Lower lobe of right lung (tissue), 2 donors: Measurements from ENCODE around the gene AKT3. TPM values are rescaled to one million over a fixed set of nuclear protein-coding genes. Genes with fewer than 3 reads are reported as not detected.

Experiments used
- ATAC-seq, 2 donors: fragments of 200-7000 bp; cut with Tn5 transposase; one replicate each; pipeline ENCODE4 v1.9.1; 2020 to 2022; ENCODE audit warnings: mild to moderate bottlenecking in 2 of 2, moderate library complexity in 2 of 2
- DNase-seq: peaks from one replicate; pipeline ENCODE4 v3.0.0-alpha.2; 2020
- H3K27ac ChIP-seq: fragments of 200-600 bp; one replicate; pipeline ENCODE4 v1.8.0; 2022
- H3K27me3 ChIP-seq: fragments of 200-600 bp; one replicate; pipeline ENCODE4 v1.8.0; 2022; ENCODE audit warnings: low read depth
- H3K36me3 ChIP-seq: fragments of 200-600 bp; one replicate; pipeline ENCODE4 v1.8.0; 2022; ENCODE audit warnings: mild to moderate bottlenecking
- H3K4me1 ChIP-seq: fragments of 200-600 bp; one replicate; pipeline ENCODE4 v1.8.0; 2022
- H3K4me3 ChIP-seq: fragments of 200-600 bp; one replicate; pipeline ENCODE4 v1.8.0; 2022; ENCODE audit warnings: mild to moderate bottlenecking
- H3K9me3 ChIP-seq: fragments of 200-600 bp; one replicate; pipeline ENCODE4 v1.8.0; 2022
- CTCF ChIP-seq: fragments of 200-600 bp; IDR thresholded peaks from one replicate; pipeline ENCODE4 v1.8.0; 2022; ENCODE audit warnings: antibody characterized with exemption, mild to moderate bottlenecking
- intact Hi-C: fragments of 100-400 bp; cut with DNase I; formaldehyde crosslinking; loops from one replicate; pipeline ENCODE4 v1.11.0; 2022
- total RNA-seq: library from RNA; stranded (reverse); fragmentation: NEBNext Ultra II Directional; extraction: Animal tissue kit (Norgen Biotek cat#: 25700); gene quantifications from one replicate; pipeline ENCODE4 v1.2.1, GENCODE V29; 2021
- donor health status: DM: no; HTN: yes; CAD: no; lungs with severe emphysema.

The AKT3 gene
- total RNA-seq, 1 donor from 2014 or later, result 52.5 TPM

DNA sequence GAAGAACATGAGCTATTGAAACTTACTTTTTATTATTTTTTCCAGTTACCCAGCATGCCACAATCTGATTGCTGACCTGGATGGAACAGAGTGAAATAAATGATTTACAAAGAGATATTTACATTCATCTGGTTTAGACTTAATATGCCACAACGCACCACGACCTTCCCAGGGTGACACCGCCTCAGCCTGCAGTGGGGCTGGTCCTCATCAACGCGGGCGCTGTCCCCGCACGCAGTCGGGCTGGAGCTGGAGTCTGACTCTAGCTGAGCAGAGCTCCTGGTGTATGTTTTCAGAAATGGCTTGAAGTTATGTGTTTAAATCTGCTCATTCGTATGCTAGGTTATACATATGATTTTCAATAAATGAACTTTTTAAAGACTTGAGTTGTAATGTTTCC, 350.3 kb downstream of the AKT3 start:
- Histone ChIP-seq H3K9me3 (no peaks in the 10 kb centered on the region), H3K4me1 (peaks cover 17% of the 10 kb centered on the region), H3K27me3 (no peaks in the 10 kb centered on the region), H3K4me3 (no peak overlapping the region), H3K27ac (no peak overlapping the region), H3K36me3 (peaks cover 35% of the 10 kb centered on the region)
- no peak for TF ChIP-seq CTCF
- intact Hi-C loops, result no loop called here
- ATAC-seq, result no peak
- no peak for DNase-seq

- H3K4me3 ChIP-seq, result no peak overlapping the region
- H3K27me3 ChIP-seq, result no peaks in the 10 kb centered on the region
- H3K9me3 ChIP-seq, result no peaks in the 10 kb centered on the region
- H3K27ac ChIP-seq, result no peak overlapping the region
- TF ChIP-seq CTCF, result no peak
- DNase-seq (no peak), ATAC-seq (no peak)
- peaks cover 17% of the 10 kb centered on the region for H3K4me1 ChIP-seq
- intact Hi-C loops, result no loop called here
- H3K36me3 ChIP-seq, result peaks cover 32% of the 10 kb centered on the region
Measured at GRCh38 chr1:243499248-243499647, 350.8 kb downstream of the AKT3 start.

DNA sequence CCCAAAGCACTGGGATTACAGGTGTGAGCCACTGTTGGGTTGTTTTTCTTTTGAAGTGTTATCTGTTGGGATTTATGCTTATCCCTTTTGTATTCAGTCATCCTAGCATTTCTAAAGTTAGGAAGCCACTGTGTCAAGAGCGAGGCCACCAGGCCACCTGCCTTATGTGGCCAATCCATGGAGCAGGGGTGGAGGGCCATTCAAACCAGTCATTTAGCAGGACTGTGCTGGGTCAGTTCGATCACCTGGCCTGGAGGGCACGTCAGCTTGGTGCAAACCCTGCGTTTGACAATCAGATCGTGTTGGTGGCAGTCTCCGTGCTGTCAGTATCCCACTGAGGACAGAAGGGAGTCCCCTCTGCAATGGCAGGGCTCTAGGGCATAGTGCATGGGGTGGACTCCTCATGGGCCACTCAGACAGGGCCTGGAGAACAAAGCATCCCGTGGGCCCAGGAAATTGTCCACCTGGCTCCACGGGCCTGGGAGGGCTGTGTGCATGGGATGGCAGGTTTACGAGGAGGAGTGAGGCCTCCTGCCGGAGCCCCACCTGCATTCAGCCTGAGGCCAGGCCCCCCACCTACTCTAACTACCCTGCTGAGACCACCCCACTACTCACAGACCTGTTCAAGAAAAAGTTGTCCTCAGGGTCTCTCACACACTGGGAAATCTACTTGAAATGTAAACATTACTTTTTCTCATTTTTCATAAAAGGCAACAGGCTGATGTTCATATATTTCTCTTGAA, 351.9 kb downstream of the AKT3 start:
- no peak for TF ChIP-seq CTCF
- Histone ChIP-seq H3K9me3 (no peaks in the 10 kb centered on the region), H3K4me3 (no peak overlapping the region), H3K27ac (no peak overlapping the region), H3K4me1 (peaks cover 25% of the 10 kb centered on the region), H3K36me3 (peaks cover 21% of the 10 kb centered on the region), H3K27me3 (no peaks in the 10 kb centered on the region)
- DNase-seq (no peak), ATAC-seq (no peak)
- intact Hi-C loops, result no loop called here

GRCh38 chr1:243496806-243497205, 353.2 kb downstream of the AKT3 start:
- no peak overlapping the region for H3K4me3 ChIP-seq
- H3K27ac ChIP-seq, result peak overlapping the region; percentile 77
- DNase-seq (no peak), ATAC-seq (no peak)
- H3K36me3 ChIP-seq, result peaks cover 11% of the 10 kb centered on the region
- no peaks in the 10 kb centered on the region for H3K27me3 ChIP-seq
- no peak for TF ChIP-seq CTCF
- intact Hi-C loops, result no loop called here
- no peaks in the 10 kb centered on the region for H3K9me3 ChIP-seq
- H3K4me1 ChIP-seq, result peaks cover 25% of the 10 kb centered on the region

DNA sequence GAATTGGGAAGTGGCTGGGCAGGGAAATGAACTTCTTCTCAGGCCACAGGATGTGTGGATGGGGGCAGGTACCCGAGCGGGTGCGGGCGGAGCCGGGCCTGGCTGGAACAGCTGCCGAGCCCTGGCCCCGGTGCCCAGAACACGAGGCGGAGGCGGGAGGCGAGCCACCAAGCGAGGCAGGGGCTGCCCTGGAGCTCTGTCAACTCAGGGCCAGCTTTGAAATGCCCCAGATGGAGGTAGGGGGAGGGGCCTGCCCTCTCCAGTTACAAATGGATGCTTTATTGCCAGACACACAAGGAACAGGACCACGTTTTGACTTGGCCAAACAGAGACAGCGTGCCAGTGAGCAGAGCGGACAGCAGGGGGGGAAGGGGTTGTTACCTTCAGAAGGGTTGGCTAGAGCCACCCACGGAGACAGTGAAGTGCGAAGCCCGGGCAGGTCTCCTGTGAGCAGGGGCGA, 353.8 kb downstream of the AKT3 start:
- H3K36me3 ChIP-seq, result peaks cover 11% of the 10 kb centered on the region
- peaks cover 25% of the 10 kb centered on the region for H3K4me1 ChIP-seq
- no peak for TF ChIP-seq CTCF
- H3K27me3 ChIP-seq, result no peaks in the 10 kb centered on the region
- ATAC-seq (peak; percentile 56 to 61), DNase-seq (no peak)
- peak overlapping the region; percentile 14 for H3K4me3 ChIP-seq
- H3K27ac ChIP-seq, result peak overlapping the region; percentile 77
- no peaks in the 10 kb centered on the region for H3K9me3 ChIP-seq
- intact Hi-C loops, result no loop called here
